CD8-positive, alpha-beta memory T cell (primary cell): ENCODE data around the gene UBE2R2. TPM values are rescaled to one million over a fixed set of nuclear protein-coding genes. Genes with fewer than 3 reads are reported as not detected.
"Not testable (repeated sequence)": the region's sequence is repeated elsewhere in the genome, so short reads cannot be mapped to it uniquely, and the experiment has no call there.

ENCODE experiments used
- CTCF ChIA-PET: fragments of 350-600 bp; sonication (Branson Sonifier 250); formaldehyde crosslinking; loops from one replicate; lab custom pipeline; 2021; ENCODE audit warnings: antibody characterized with exemption; lab: Charles Lee
- POLR2A ChIA-PET: fragments of 350-600 bp; sonication (Branson Sonifier 250); formaldehyde crosslinking; loops from one replicate; lab custom pipeline; 2021; ENCODE audit warnings: antibody characterized with exemption; lab: Charles Lee
- DNase-seq, 5 donors: peaks; one replicate each; pipeline versions ENCODE4 v3.0.0 to v3.0.0-alpha.2; 2020 to 2022; ENCODE audit warnings: mixed read lengths in 1 of 5
- H3K27ac ChIP-seq: one replicate; pipeline ENCODE4 v1.7.0; 2013; ENCODE audit warnings: low read depth, mild to moderate bottlenecking, low read length, moderate library complexity
- H3K27me3 ChIP-seq: 2 replicates; pipeline ENCODE4 v1.7.0; 2013; ENCODE audit warnings: low read length, mild to moderate bottlenecking; ENCODE audit not compliant: insufficient read depth, poor library complexity, severe bottlenecking
- H3K36me3 ChIP-seq: 2 replicates; pipeline ENCODE4 v1.7.0; 2013; ENCODE audit warnings: mild to moderate bottlenecking, low read length, moderate library complexity; ENCODE audit not compliant: insufficient read depth
- H3K4me1 ChIP-seq: 2 replicates; pipeline ENCODE4 v1.7.0; 2013; ENCODE audit warnings: mild to moderate bottlenecking, low read length, moderate library complexity; ENCODE audit not compliant: insufficient read depth
- H3K4me3 ChIP-seq: 2 replicates; pipeline ENCODE4 v1.7.0; 2013; ENCODE audit warnings: mild to moderate bottlenecking, low read length
- H3K9me3 ChIP-seq: 2 replicates; pipeline ENCODE4 v1.7.0; 2013; ENCODE audit warnings: mild to moderate bottlenecking, low read length
- H3K27ac Mint-ChIP-seq, 8 donors: one replicate each; pipeline ENCODE4 v1.8.0; 2020 to 2021; ENCODE audit warnings: mixed read lengths in 8 of 8, mild to moderate bottlenecking in 6 of 8, inconsistent platforms in 3 of 8, moderate library complexity in 3 of 8
- H3K27me3 Mint-ChIP-seq, 2 donors: one replicate each; pipeline ENCODE4 v1.8.0; 2020 to 2021; ENCODE audit warnings: mixed read lengths in 2 of 2, mild to moderate bottlenecking in 1 of 2, moderate library complexity in 1 of 2
- H3K36me3 Mint-ChIP-seq, 3 donors: one replicate each; pipeline ENCODE4 v1.8.0; 2020 to 2021; ENCODE audit warnings: mixed read lengths in 3 of 3, inconsistent platforms in 1 of 3, mild to moderate bottlenecking in 1 of 3
- H3K4me1 Mint-ChIP-seq, 3 donors: one replicate each; pipeline ENCODE4 v1.8.0; 2020 to 2021; ENCODE audit warnings: mixed read lengths in 3 of 3, inconsistent platforms in 1 of 3, mild to moderate bottlenecking in 1 of 3
- H3K4me3 Mint-ChIP-seq, 7 donors: one replicate each; pipeline ENCODE4 v1.8.0; 2020 to 2021; ENCODE audit warnings: mixed read lengths in 7 of 7, mild to moderate bottlenecking in 6 of 7, moderate library complexity in 4 of 7, inconsistent platforms in 2 of 7
- H3K9me3 Mint-ChIP-seq, 5 donors: one replicate each; pipeline ENCODE4 v1.8.0; 2020 to 2022; ENCODE audit warnings: mixed read lengths in 5 of 5, mild to moderate bottlenecking in 3 of 5, moderate library complexity in 2 of 5, inconsistent platforms in 1 of 5
- polyA plus RNA-seq: library from polyadenylated mRNA; unstranded; fragments of 300-500 nt; fragmentation: Illumina TruSeq; gene quantifications from one replicate; pipeline ENCODE4 v1.2.3, GENCODE V29; 2021
- total RNA-seq, 2 experiments: library from RNA; stranded (reverse); gene quantifications; one replicate each; pipeline ENCODE4 v1.2.3, GENCODE V29; 2021

Gene UBE2R2
- total and polyA plus RNA-seq, 3 experiments from 2014 or later = 18.0 to 30.3 (median 28.8) TPM

DNA sequence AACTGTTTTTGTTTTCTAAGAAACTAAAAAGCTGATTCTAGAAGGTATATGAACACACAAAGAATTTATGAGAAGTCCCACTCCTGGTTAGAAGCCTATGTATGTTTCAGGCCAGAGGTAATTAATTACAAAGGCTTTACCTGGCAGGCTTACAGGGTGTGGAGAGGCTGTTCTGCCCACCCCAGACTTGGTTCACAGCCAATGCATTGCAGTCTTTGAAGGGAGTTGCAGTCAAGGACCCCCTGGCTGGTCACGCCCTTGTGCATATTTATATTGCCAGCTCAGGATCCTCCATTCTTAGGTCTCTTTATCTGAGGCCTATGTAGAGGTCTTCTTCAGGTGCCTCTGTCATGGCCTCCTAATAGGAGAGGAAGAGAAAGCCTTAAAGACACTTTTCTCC lies 35.2 kb upstream of the UBE2R2 start:
- Mint-ChIP-seq H3K4me1 (no peaks in the 10 kb centered on the region), H3K36me3 (peaks cover 0 to 1% (median 0%) of the 10 kb centered on the region in 3 donors), H3K9me3 (no peaks in the 10 kb centered on the region), H3K4me3 (no peak overlapping the region), H3K27ac (no peak overlapping the region), H3K27me3 (peaks cover 4 to 33% of the 10 kb centered on the region in 2 donors)
- no peak for DNase-seq
- POLR2A ChIA-PET = no interaction called here
- Histone ChIP-seq H3K27ac (no peak overlapping the region), H3K4me1 (no peaks in the 10 kb centered on the region), H3K9me3 (no peaks in the 10 kb centered on the region), H3K4me3 (no peak overlapping the region), H3K27me3 (no peaks in the 10 kb centered on the region), H3K36me3 (no peaks in the 10 kb centered on the region)
- CTCF ChIA-PET = no interaction called here

DNA sequence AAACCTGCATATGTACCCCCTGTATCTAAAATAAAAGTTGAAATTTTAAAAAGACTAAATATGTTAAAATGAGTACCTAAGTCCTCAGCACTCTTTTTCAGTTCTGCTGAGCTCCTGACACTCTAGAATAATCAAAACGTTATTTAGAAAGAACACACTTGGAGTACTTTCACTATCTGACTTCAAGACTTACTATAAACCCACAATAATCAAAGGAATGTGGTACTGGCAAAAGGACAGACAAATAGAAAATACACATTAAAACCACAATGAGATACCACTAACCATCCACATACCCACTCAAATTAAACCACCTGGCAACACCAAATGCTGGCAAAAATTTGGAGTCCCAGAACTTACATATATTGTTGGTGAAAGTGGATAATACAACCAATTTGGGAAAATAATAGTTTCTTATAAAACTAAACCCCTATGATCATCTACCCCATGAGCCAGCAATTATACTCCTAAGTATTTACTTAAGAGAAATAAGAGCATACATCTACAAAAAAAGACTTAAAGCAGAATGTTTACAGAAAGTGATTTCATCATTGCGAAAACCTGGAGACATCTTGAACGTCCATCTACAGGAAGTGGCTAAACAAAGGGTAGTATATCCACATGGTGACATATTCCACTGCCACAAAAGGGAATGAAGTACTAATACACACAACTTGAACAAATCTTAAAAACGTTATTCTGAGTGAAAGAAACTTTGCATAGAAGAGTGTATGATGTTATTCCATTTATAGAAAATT lies 34.4 kb upstream of the UBE2R2 start:
- Histone ChIP-seq H3K36me3 (no peaks in the 10 kb centered on the region), H3K9me3 (no peaks in the 10 kb centered on the region), H3K27me3 (no peaks in the 10 kb centered on the region), H3K4me1 (no peaks in the 10 kb centered on the region), H3K27ac (no peak overlapping the region), H3K4me3 (no peak overlapping the region)
- no peak overlapping the region for H3K4me3 Mint-ChIP-seq
- H3K36me3 Mint-ChIP-seq = peaks cover 0 to 1% (median 0%) of the 10 kb centered on the region in 3 donors
- CTCF ChIA-PET = no interaction called here
- H3K27me3 Mint-ChIP-seq = peaks cover 5 to 33% of the 10 kb centered on the region in 2 donors
- H3K4me1 Mint-ChIP-seq = no peaks in the 10 kb centered on the region
- no peak overlapping the region for H3K27ac Mint-ChIP-seq
- no peaks in the 10 kb centered on the region for H3K9me3 Mint-ChIP-seq
- DNase-seq = no peak
- POLR2A ChIA-PET = no interaction called here

DNA sequence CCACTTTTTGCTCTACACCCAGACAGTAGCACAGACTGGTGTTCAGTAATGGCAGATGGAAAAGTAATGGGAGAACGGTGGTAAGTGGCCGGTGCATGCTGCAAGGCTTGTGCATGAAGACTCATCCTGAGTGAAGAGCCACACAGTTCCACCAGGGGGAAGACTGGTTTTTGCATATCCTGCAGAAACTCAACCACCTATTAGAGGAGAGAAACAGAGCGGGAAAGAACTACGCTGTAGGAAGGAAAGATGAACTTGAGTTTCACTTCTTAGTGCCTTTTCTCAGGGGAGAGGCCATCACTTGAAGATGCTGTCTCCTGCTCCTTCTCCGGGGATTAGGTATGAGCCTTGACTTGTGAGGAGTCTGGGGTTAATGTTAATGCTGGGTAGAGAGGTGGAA lies 31.0 kb upstream of the UBE2R2 start:
- Mint-ChIP-seq H3K9me3 (no peaks in the 10 kb centered on the region), H3K27me3 (peaks cover 5 to 27% of the 10 kb centered on the region in 2 donors), H3K4me3 (no peak overlapping the region), H3K27ac (no peak overlapping the region), H3K4me1 (no peaks in the 10 kb centered on the region), H3K36me3 (peaks cover 0 to 1% (median 0%) of the 10 kb centered on the region in 3 donors)
- no peaks in the 10 kb centered on the region for H3K27me3 ChIP-seq
- ChIA-PET POLR2A (no interaction called here), CTCF (no interaction called here)
- no peak overlapping the region for H3K4me3 ChIP-seq
- H3K4me1 ChIP-seq = no peaks in the 10 kb centered on the region
- H3K36me3 ChIP-seq = no peaks in the 10 kb centered on the region
- no peak for DNase-seq
- H3K27ac ChIP-seq = no peak overlapping the region
- H3K9me3 ChIP-seq = no peaks in the 10 kb centered on the region

DNA sequence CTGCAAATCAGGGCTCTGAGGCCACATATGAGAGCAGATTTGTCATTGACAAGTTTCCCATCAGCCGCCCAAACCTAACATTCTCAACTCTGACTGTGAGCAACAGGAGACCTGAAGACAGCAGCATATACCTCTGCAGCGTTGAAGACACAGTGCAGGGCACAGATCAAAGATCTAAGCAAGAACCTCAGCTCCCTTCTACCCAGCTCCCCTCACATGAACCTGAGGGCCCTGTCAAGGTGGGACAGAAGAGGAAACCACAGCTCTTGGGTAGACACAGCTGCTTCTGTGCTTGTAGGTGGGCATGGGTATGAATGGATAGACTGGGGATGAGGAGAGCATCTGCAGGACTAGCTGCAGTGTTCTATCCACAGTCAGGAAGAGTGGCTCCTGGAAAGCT lies 30.3 kb upstream of the UBE2R2 start:
- Mint-ChIP-seq H3K4me3 (no peak overlapping the region), H3K9me3 (no peaks in the 10 kb centered on the region), H3K36me3 (peaks cover 0 to 1% (median 0%) of the 10 kb centered on the region in 3 donors), H3K27me3 (peaks cover 5 to 30% of the 10 kb centered on the region in 2 donors), H3K27ac (no peak overlapping the region), H3K4me1 (no peaks in the 10 kb centered on the region)
- H3K27ac ChIP-seq = no peak overlapping the region
- H3K36me3 ChIP-seq = no peaks in the 10 kb centered on the region
- no peaks in the 10 kb centered on the region for H3K4me1 ChIP-seq
- DNase-seq = no peak
- no peaks in the 10 kb centered on the region for H3K9me3 ChIP-seq
- POLR2A ChIA-PET = no interaction called here
- CTCF ChIA-PET = interaction anchor here (2.7 kb wide), 1 partner anchor 8 kb away, joined by 8 read pairs; no protein-coding TSS in a partner anchor
- no peaks in the 10 kb centered on the region for H3K27me3 ChIP-seq
- no peak overlapping the region for H3K4me3 ChIP-seq

DNA sequence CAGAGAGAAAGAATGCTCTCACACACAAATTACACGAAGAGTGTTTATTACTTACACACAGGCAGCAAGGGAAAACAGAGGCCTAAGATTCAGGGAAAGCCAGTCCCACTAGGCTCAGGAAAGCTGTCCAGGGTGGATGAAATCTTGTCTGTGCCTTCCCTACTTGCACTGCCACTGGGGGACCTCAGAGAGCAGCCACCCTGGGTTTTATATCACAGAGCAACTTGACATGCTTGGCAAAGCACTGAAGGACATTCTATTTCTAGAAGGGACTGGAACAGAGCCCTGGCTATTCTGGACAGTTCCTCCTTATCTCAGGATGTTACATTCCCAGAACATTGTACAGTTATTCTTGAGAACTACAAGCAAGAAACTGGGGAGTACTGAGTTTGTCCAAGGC lies 29.1 kb upstream of the UBE2R2 start:
- POLR2A ChIA-PET = no interaction called here

DNA sequence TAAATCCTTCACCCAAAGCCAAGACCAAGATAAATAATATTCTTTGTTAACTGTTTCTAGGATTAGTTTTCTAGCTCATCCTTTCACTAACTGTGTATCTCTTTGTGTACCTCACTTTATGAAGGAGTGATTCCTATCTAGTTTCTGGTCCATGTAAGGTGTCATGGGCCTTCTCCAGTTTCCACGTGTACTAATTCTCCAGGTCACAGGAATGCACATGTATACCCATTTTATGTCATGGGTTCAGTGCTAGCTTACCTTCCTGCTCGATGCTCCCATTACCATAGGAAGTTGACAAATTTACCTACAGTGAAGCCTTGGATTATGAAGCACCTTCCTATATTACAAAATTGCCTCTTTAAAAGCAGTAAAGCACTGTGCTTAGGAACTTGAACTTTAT lies 27.5 kb upstream of the UBE2R2 start:
- H3K36me3 Mint-ChIP-seq, H3K27me3 ChIP-seq, H3K4me1 ChIP-seq, H3K4me3 Mint-ChIP-seq, H3K9me3 ChIP-seq, H3K36me3 ChIP-seq, CTCF ChIA-PET, H3K27ac ChIP-seq, H3K4me1 Mint-ChIP-seq, H3K4me3 ChIP-seq, H3K9me3 Mint-ChIP-seq, H3K27ac Mint-ChIP-seq, DNase-seq: not testable (repeated sequence)
- peaks cover 5 to 24% of the 10 kb centered on the region in 2 donors for H3K27me3 Mint-ChIP-seq
- POLR2A ChIA-PET = interaction anchor here (0.6 kb wide), 1 partner anchor 26 kb away, joined by 5 read pairs; no protein-coding TSS in a partner anchor

More for the DNA sequence above, 29.1 kb upstream of the UBE2R2 start:
- Histone ChIP-seq H3K4me1 (no peaks in the 10 kb centered on the region), H3K4me3 (no peak overlapping the region), H3K27me3 (no peaks in the 10 kb centered on the region), H3K27ac (no peak overlapping the region), H3K9me3 (no peaks in the 10 kb centered on the region), H3K36me3 (no peaks in the 10 kb centered on the region)
- no peaks in the 10 kb centered on the region for H3K4me1 Mint-ChIP-seq
- H3K4me3 Mint-ChIP-seq = no peak overlapping the region
- peaks cover 0 to 1% (median 0%) of the 10 kb centered on the region in 3 donors for H3K36me3 Mint-ChIP-seq
- peaks cover 5 to 30% of the 10 kb centered on the region in 2 donors for H3K27me3 Mint-ChIP-seq
- H3K9me3 Mint-ChIP-seq = no peaks in the 10 kb centered on the region
- DNase-seq = no peak
- CTCF ChIA-PET = interaction anchor here (2.7 kb wide), 1 partner anchor 9 kb away, joined by 8 read pairs; no protein-coding TSS in a partner anchor
- H3K27ac Mint-ChIP-seq = no peak overlapping the region

DNA sequence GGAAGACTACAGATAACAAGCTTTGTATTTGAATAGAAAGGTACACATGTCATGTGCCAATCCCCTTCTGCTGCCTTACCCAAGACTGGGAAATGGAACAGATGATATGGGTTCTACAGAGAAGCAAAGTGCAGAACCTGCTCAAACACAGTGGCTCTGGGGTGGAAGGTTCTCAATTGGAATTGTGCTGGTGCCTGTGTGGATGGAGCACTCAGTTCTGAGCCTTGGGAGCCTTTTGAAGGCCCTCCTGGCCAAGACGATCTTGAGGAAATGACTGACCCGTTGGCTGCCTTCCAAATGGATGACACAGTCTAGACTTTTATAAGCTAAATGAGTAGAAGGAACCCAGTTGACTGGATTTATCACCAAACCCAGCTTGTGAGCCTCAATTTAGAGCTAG lies 25.8 kb upstream of the UBE2R2 start:
- Histone ChIP-seq H3K4me1 (no peaks in the 10 kb centered on the region), H3K27me3 (no peaks in the 10 kb centered on the region), H3K36me3 (no peaks in the 10 kb centered on the region), H3K9me3 (no peaks in the 10 kb centered on the region), H3K4me3 (no peak overlapping the region), H3K27ac (no peak overlapping the region)
- ChIA-PET POLR2A (no interaction called here), CTCF (no interaction called here)
- no peaks in the 10 kb centered on the region for H3K9me3 Mint-ChIP-seq
- H3K4me1 Mint-ChIP-seq = no peaks in the 10 kb centered on the region
- no peak overlapping the region for H3K4me3 Mint-ChIP-seq
- no peaks in the 10 kb centered on the region for H3K36me3 Mint-ChIP-seq
- peaks cover 5 to 19% of the 10 kb centered on the region in 2 donors for H3K27me3 Mint-ChIP-seq
- H3K27ac Mint-ChIP-seq = no peak overlapping the region
- no peak for DNase-seq

DNA sequence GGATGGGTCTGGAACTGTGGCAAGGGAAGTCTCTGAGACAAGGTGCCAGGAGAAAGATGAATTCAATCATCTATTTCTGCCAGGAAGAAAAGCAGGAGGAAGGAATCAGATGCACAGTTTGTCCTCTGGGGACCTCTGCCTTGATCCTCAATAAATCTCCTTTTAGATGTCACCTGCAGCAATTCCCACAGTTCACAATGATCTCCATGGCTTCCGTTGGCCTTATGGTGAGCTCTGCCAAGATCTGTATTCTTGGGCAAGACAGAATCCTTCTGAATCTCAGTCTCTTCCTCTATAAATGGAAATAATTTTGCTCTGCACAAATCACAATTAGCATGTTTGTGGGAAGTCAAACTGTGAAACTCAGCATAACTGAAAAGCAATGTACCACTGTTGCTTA lies 23.5 kb upstream of the UBE2R2 start:
- H3K4me3 Mint-ChIP-seq, POLR2A ChIA-PET, H3K4me1 Mint-ChIP-seq, H3K4me1 ChIP-seq, H3K27ac Mint-ChIP-seq, H3K36me3 ChIP-seq, H3K9me3 ChIP-seq, H3K27ac ChIP-seq, H3K27me3 ChIP-seq, DNase-seq, H3K4me3 ChIP-seq, H3K36me3 Mint-ChIP-seq, H3K9me3 Mint-ChIP-seq: not testable (repeated sequence)
- CTCF ChIA-PET = interaction anchor here (1.0 kb wide), 1 partner anchor 15 kb away, joined by 3 read pairs; no protein-coding TSS in a partner anchor
- H3K27me3 Mint-ChIP-seq = peaks cover 3 to 33% of the 10 kb centered on the region in 2 donors
